ENCODE results near the gene ATP1B4. TPM values are rescaled to one million over a fixed set of nuclear protein-coding genes. Genes with fewer than 3 reads are reported as not detected.
"Not testable (repeated sequence)": the region's sequence is repeated elsewhere in the genome, so short reads cannot be mapped to it uniquely, and the experiment has no call there.

Gene ATP1B4
- total and polyA plus RNA-seq, 7 experiments from 2014 or later: not detected

DNA sequence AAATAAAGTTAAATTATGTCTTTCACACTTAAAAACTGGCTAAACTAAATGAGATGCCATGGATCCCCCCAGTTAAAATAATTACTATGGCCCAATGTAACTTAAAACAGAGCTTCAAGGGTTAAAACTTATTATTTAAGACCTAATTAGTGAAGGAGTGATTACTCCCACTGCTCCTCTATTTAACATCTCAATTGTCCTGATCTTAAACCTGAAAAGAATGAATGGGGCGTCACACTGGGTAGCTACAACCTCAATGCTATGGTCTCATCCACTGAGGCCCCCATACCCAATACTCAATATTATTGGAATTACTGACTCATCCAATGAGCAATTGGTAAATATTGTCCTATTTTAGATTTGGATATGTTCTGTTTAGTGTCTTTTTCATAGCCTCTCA is 29.5 kb upstream of the ATP1B4 start:
- Mint-ChIP-seq H3K27me3 (peaks cover 0 to 8% (median 0%) of the 10 kb centered on the region in 5 donors), H3K36me3 (peaks cover 0 to 8% (median 0%) of the 10 kb centered on the region in 5 donors), H3K27ac (no peak overlapping the region), H3K4me3 (no peak overlapping the region), H3K9me3 (peaks cover 0 to 22% (median 6%) of the 10 kb centered on the region in 11 donors), H3K4me1 (peaks cover 0 to 1% (median 0%) of the 10 kb centered on the region in 7 donors)
- Histone ChIP-seq H3K4me3 (ENCODE audit: low read length) (no peak overlapping the region), H3K36me3 (ENCODE audit: control insufficient read depth in 2 of 3, insufficient read depth in 3 of 3, low read length in 3 of 3) (no peaks in the 10 kb centered on the region), H3K4me1 (ENCODE audit: control insufficient read depth in 2 of 2, insufficient read depth in 2 of 2, low read length in 2 of 2) (no peaks in the 10 kb centered on the region), H3K27ac (ENCODE audit: low read depth, low read length) (no peak overlapping the region), H3K27me3 (ENCODE audit: control insufficient read depth in 2 of 2, insufficient read depth in 2 of 2, low read length in 2 of 2) (no peaks in the 10 kb centered on the region), H3K9me3 (ENCODE audit: control insufficient read depth in 2 of 3, low read length in 3 of 3) (no peaks in the 10 kb centered on the region)
- ChIA-PET CTCF (interaction anchor here (0.8 kb wide), 1 partner anchor 62 kb away, joined by 3 read pairs; no protein-coding TSS in a partner anchor), POLR2A (no interaction called here)
- ATAC-seq: no peak
- DNase-seq: no peak
- intact Hi-C loops (cut with micrococcal nuclease): loop anchor here in 1 of 2 donors (5.0 kb wide), 1 partner anchor 440 kb away; no protein-coding TSS in a partner anchor

DNA sequence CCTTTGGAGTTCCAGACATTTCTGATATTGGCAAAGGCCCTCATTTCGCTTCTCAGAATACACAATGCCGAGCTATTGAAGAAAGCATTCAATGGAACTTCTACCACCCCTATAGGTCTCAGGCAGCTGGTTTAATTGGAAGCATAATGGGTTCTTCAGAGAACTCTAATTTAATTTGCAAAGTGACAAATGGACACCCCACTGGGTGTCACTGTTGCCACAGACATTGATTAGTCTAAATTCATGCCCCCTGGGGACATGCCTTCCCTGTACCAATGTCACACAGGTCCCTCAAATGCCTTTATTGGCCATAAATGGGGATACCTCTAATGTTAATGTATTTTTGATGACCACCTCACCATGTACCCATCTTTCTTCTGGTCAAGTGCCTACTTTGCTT is 27.7 kb upstream of the ATP1B4 start:
- no peak overlapping the region for H3K4me3 ChIP-seq (ENCODE audit: low read length)
- peaks cover 0 to 16% (median 0%) of the 10 kb centered on the region in 5 donors for H3K36me3 Mint-ChIP-seq
- H3K4me1 Mint-ChIP-seq: peaks cover 0 to 1% (median 0%) of the 10 kb centered on the region in 7 donors
- no peak overlapping the region for H3K27ac ChIP-seq (ENCODE audit: low read depth, low read length)
- DNase-seq (peak in 1 of 9 donors; percentile 5), ATAC-seq (no peak)
- CTCF ChIA-PET: no interaction called here
- no peaks in the 10 kb centered on the region for H3K36me3 ChIP-seq (ENCODE audit: control insufficient read depth in 2 of 3, insufficient read depth in 3 of 3, low read length in 3 of 3)
- intact Hi-C loops (cut with micrococcal nuclease): loop anchor here in 1 of 2 donors (1.0 to 5.0 kb wide), 4 partner anchors 116 to 438 kb away; no protein-coding TSS in a partner anchor
- peaks cover 0 to 7% (median 0%) of the 10 kb centered on the region in 5 donors for H3K27me3 Mint-ChIP-seq
- no peaks in the 10 kb centered on the region for H3K27me3 ChIP-seq (ENCODE audit: control insufficient read depth in 2 of 2, insufficient read depth in 2 of 2, low read length in 2 of 2)
- POLR2A ChIA-PET: no interaction called here
- H3K4me1 ChIP-seq (ENCODE audit: control insufficient read depth in 2 of 2, insufficient read depth in 2 of 2, low read length in 2 of 2): no peaks in the 10 kb centered on the region
- H3K4me3 Mint-ChIP-seq: no peak overlapping the region
- no peak overlapping the region for H3K27ac Mint-ChIP-seq
- peaks cover 0 to 39% (median 11%) of the 10 kb centered on the region in 11 donors for H3K9me3 Mint-ChIP-seq
- no peaks in the 10 kb centered on the region for H3K9me3 ChIP-seq (ENCODE audit: control insufficient read depth in 2 of 3, low read length in 3 of 3)

DNA sequence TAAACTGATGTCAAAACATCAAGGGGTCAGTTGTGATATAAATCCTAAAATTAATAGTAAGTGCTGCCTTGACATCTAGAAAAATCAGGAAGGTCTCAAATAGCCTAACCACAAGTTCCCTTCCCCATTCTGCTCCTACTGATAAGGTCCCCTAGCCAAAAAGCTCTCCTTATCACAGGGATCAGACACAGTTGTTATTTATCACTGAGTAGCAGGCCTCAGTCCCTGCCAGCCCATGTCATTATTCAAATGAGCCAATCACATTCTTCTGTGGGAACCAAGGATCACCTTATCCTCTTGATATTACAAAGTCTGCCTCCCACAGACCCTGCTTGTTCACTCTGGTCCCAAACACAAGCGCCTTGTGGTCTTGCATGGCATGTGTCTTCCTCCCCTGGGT is 27.3 kb upstream of the ATP1B4 start:
- no peak overlapping the region for H3K27ac ChIP-seq (ENCODE audit: low read depth, low read length)
- no peaks in the 10 kb centered on the region for H3K36me3 ChIP-seq (ENCODE audit: control insufficient read depth in 2 of 3, insufficient read depth in 3 of 3, low read length in 3 of 3)
- intact Hi-C loops (cut with micrococcal nuclease): loop anchor here in 1 of 2 donors (1.0 to 5.0 kb wide), 4 partner anchors 116 to 438 kb away; no protein-coding TSS in a partner anchor

DNA sequence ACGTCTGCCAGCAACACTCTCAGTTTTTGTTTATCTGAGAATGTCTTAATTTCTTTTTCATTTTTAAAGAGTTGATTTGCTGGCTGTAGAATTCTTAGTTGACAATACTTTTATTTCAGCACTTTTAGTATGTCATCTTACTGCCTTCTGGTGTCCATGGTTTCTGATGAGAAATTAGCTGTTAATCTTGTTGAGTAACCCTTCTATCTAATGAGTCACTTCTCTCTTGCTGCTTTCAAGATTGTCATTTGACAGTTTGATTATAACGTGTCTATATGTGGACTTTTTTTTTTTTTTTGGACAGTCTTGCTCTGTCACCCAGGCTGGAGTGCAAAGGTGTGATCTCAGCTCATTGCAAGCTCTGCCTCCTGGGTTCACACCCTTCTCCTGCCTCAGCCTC is 26.6 kb upstream of the ATP1B4 start:
- DNase-seq (no peak), ATAC-seq (no peak)
- CTCF ChIA-PET: no interaction called here
- Mint-ChIP-seq H3K27ac (no peak overlapping the region), H3K36me3 (peaks cover 0 to 17% (median 0%) of the 10 kb centered on the region in 5 donors), H3K27me3 (peaks cover 0 to 7% (median 0%) of the 10 kb centered on the region in 5 donors), H3K4me1 (peaks cover 0 to 1% (median 0%) of the 10 kb centered on the region in 7 donors), H3K9me3 (peaks cover 0 to 48% (median 13%) of the 10 kb centered on the region in 11 donors), H3K4me3 (no peak overlapping the region)
- H3K27me3 ChIP-seq (ENCODE audit: control insufficient read depth in 2 of 2, insufficient read depth in 2 of 2, low read length in 2 of 2): no peaks in the 10 kb centered on the region
- POLR2A ChIA-PET: no interaction called here
- no peaks in the 10 kb centered on the region for H3K9me3 ChIP-seq (ENCODE audit: control insufficient read depth in 2 of 3, low read length in 3 of 3)
- no peak overlapping the region for H3K4me3 ChIP-seq (ENCODE audit: low read length)
- H3K36me3 ChIP-seq (ENCODE audit: control insufficient read depth in 2 of 3, insufficient read depth in 3 of 3, low read length in 3 of 3): no peaks in the 10 kb centered on the region
- no peaks in the 10 kb centered on the region for H3K4me1 ChIP-seq (ENCODE audit: control insufficient read depth in 2 of 2, insufficient read depth in 2 of 2, low read length in 2 of 2)
- no peak overlapping the region for H3K27ac ChIP-seq (ENCODE audit: low read depth, low read length)
- intact Hi-C loops (cut with micrococcal nuclease): no loop called here

More for the DNA sequence above, 27.3 kb upstream of the ATP1B4 start:
- H3K4me3 ChIP-seq (ENCODE audit: low read length): no peak overlapping the region
- DNase-seq (no peak), ATAC-seq (no peak)
- ChIA-PET POLR2A (no interaction called here), CTCF (no interaction called here)
- Mint-ChIP-seq H3K9me3 (peaks cover 0 to 44% (median 13%) of the 10 kb centered on the region in 11 donors), H3K27me3 (peaks cover 0 to 7% (median 0%) of the 10 kb centered on the region in 5 donors), H3K27ac (no peak overlapping the region), H3K36me3 (peaks cover 0 to 17% (median 0%) of the 10 kb centered on the region in 5 donors), H3K4me1 (peaks cover 0 to 1% (median 0%) of the 10 kb centered on the region in 7 donors), H3K4me3 (no peak overlapping the region)
- no peaks in the 10 kb centered on the region for H3K27me3 ChIP-seq (ENCODE audit: control insufficient read depth in 2 of 2, insufficient read depth in 2 of 2, low read length in 2 of 2)
- no peaks in the 10 kb centered on the region for H3K4me1 ChIP-seq (ENCODE audit: control insufficient read depth in 2 of 2, insufficient read depth in 2 of 2, low read length in 2 of 2)
- no peaks in the 10 kb centered on the region for H3K9me3 ChIP-seq (ENCODE audit: control insufficient read depth in 2 of 3, low read length in 3 of 3)

DNA sequence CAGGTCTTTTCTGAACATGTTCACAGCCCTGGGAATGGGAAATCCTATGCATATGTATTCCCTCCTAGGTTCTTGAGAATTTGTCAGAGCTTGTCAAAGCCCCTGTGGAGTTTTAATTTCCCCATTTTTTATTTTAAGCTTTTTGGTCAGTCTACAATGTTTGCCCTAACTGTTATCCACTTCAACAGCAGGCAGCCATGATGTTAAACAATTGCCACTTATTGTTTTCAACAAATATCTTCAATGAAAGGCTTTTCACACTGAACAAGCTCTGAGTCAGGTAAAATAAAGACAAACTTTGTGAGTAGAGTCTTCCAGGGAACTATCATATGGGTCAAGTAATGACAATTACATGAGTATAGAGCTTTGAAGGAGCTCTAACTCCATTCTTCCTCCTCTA is 25.0 kb upstream of the ATP1B4 start:
- ChIA-PET POLR2A (interaction anchor here (0.9 kb wide), 1 partner anchor 91 kb away, joined by 3 read pairs; no protein-coding TSS in a partner anchor), CTCF (interaction anchor here (0.9 to 1.7 kb wide), 3 partner anchors 44 to 121 kb away, joined by 3 to 4 read pairs (median 3); no protein-coding TSS in a partner anchor)
- H3K9me3 Mint-ChIP-seq: peaks cover 0 to 60% (median 13%) of the 10 kb centered on the region in 11 donors
- intact Hi-C loops (cut with micrococcal nuclease): no loop called here
- Histone ChIP-seq H3K27ac (ENCODE audit: low read depth, low read length) (no peak overlapping the region), H3K4me1 (ENCODE audit: control insufficient read depth in 2 of 2, insufficient read depth in 2 of 2, low read length in 2 of 2) (no peaks in the 10 kb centered on the region), H3K36me3 (ENCODE audit: control insufficient read depth in 2 of 3, insufficient read depth in 3 of 3, low read length in 3 of 3) (no peaks in the 10 kb centered on the region), H3K9me3 (ENCODE audit: control insufficient read depth in 2 of 3, low read length in 3 of 3) (no peaks in the 10 kb centered on the region), H3K27me3 (ENCODE audit: control insufficient read depth in 2 of 2, insufficient read depth in 2 of 2, low read length in 2 of 2) (no peaks in the 10 kb centered on the region), H3K4me3 (ENCODE audit: low read length) (no peak overlapping the region)
- peaks cover 0 to 1% (median 0%) of the 10 kb centered on the region in 7 donors for H3K4me1 Mint-ChIP-seq
- no peak overlapping the region for H3K4me3 Mint-ChIP-seq
- peaks cover 0 to 17% (median 0%) of the 10 kb centered on the region in 5 donors for H3K36me3 Mint-ChIP-seq
- DNase-seq (no peak), ATAC-seq (no peak)
- H3K27me3 Mint-ChIP-seq: peaks cover 0 to 7% (median 0%) of the 10 kb centered on the region in 5 donors
- H3K27ac Mint-ChIP-seq: no peak overlapping the region

DNA sequence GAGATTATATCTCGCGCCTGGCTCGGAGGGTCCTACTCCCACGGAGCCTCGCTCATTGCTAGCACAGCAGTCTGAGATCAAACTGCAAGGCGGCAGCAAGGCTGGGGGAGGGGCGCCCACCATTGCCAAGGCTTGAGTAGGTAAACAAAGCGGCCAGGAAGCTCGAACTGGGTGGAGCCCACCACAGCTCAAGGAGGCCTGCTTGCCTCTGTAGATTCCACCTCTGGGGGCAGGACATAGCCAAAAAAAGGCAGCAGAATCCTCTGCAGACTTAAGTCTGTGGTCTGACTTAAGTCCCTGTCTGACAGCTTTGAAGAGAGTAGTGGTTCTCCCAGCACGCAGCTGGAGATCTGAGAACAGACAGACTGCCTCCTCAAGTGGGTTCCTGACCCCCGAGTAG is 17.3 kb upstream of the ATP1B4 start:
- H3K4me1 ChIP-seq (ENCODE audit: control insufficient read depth in 2 of 2, insufficient read depth in 2 of 2, low read length in 2 of 2); H3K36me3 ChIP-seq (ENCODE audit: control insufficient read depth in 2 of 3, insufficient read depth in 3 of 3, low read length in 3 of 3); H3K27me3 ChIP-seq (ENCODE audit: control insufficient read depth in 2 of 2, insufficient read depth in 2 of 2, low read length in 2 of 2); H3K27ac ChIP-seq (ENCODE audit: low read depth, low read length); H3K9me3 ChIP-seq (ENCODE audit: control insufficient read depth in 2 of 3, low read length in 3 of 3); H3K36me3 Mint-ChIP-seq; H3K4me3 ChIP-seq (ENCODE audit: low read length); H3K4me1 Mint-ChIP-seq; H3K27me3 Mint-ChIP-seq: not testable (repeated sequence)
- ChIA-PET POLR2A (interaction anchor here (1.2 to 1.6 kb wide), 2 partner anchors 14 to 141 kb away, joined by 3 to 4 read pairs; no protein-coding TSS in a partner anchor), CTCF (interaction anchor here (0.8 to 1.8 kb wide), 2 partner anchors 35 to 107 kb away, joined by 3 to 6 read pairs; no protein-coding TSS in a partner anchor)
- ATAC-seq: peak; percentile 63
- intact Hi-C loops (cut with micrococcal nuclease): loop anchor here in 1 of 2 donors (2.0 kb wide), 1 partner anchor 28 kb away; no protein-coding TSS in a partner anchor
- Mint-ChIP-seq H3K9me3 (peaks cover 0 to 19% (median 6%) of the 10 kb centered on the region in 11 donors), H3K27ac (peak overlapping the region in 2 of 9 donors; percentile 41 to 48), H3K4me3 (peak overlapping the region in 2 of 10 donors; percentile 18 to 62)
- peak in 4 of 9 donors; percentile 15 to 53 (median 26) for DNase-seq
